T-helper 9 cell (primary cell): ENCODE data around the gene ZNF687.

Experiments
- DNase-seq: peaks from one replicate; pipeline ENCODE4 v3.0.0-alpha.2; 2020

Gene ZNF687

GRCh38 chr1:151314137-151314875 is 32.2 kb downstream of the ZNF687 start:
- DNase-seq, result no peak

DNA sequence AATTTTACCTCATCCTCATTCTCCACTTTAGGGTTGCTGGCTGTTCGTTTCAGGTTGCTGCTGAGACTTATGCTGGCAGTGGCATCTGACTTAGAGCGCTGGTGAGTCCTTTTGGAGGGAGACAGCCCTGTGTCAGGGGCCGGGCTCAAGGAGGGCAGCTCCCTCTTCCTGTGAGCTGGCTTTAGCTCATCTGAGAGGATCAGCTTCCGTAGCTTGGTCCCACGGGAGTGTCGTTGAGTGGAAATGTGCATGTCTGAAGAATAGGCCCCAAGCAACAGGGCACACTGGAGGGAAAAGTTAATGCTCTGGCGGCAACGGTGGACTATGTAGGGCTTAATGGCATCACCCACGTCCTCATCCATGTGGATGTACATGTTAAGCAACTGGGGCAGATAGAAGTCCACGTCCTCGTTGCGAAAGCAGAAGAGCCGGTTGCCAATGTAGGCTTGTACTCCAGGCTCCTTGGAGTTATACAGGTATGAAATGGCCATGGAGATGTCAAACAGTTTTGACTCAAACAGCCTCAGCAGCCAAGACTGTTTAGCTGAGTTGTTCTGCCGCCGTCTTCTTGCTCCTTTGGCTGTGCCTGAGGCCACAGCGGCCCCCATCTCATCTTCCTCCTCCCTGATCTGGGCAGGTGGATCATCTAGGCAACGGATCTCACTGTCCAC is 33.6 kb downstream of the ZNF687 start:
- DNase-seq, result no peak

GRCh38 chr1:151318975-151319374 is 36.9 kb downstream of the ZNF687 start:
- DNase-seq, result no peak

- DNase-seq, result no peak
Measured at GRCh38 chr1:151324390-151324930, 42.4 kb downstream of the ZNF687 start.

- DNase-seq, result no peak
Measured at GRCh38 chr1:151325231-151325630, 43.1 kb downstream of the ZNF687 start.

DNA sequence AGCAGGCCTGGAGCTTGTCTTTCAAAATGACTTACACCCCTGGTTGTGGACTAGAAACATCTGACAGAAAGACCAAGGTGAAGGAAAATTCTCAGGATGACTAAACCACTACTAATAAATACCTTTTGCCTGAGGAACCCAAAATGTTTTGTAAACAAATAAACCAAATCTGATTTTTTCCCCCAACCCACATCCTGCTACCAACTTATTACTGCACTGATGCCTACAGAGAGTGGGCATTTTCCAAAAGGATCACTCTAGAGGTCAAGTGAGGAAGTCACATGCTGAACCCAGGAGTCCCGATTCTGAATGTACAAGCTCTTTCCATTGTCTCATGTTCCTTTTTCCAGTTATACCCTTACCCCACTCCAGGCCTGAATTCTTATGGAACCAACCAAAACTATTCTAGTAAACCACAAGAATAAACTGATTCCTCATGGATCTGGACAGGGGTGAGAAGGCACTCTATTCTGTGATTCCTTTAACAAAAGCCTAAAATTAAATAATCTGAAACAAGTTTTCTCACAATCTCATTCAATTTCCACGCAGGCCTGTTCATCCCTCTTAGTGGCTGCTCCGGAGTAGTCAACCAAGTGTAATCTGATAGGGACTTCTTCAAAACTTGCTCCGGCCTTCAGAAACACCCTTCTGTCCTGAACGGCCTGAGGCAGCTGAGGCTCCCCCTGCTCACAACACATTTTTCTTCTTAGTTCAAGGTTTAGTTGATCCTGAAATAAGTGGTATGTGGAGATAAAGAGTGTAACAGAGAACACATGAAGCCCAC is 43.7 kb downstream of the ZNF687 start:
- no peak for DNase-seq

DNA sequence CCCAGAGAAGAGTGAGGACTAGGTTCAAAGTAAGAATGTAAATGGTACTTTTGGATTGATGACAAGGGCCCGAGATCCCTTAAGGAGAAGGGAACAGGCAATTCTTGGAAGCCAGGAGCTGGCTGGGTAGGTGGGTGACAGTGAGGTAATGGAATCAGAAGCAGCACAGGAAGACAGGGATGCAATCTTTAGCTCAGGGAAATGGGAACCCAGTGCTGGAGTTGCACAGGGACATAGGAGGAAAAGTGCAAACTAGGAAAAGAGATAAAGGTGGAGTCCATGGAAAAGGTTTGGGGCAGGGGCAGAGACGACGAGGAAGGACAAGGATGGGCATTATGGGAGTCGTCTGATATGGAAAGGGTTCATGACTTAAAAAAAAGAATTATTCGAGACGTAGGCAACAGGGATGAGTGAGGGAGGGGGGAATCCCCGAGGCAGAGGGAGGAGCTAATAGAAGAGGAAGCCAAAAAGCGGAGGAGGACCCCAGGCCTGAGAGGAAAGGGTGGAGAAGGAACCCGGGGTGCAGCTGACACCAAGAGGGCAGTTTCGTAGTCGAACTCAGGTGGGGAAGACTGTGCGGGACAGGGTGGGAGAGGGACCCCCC is 44.6 kb downstream of the ZNF687 start:
- DNase-seq, result peak; percentile 36

DNA sequence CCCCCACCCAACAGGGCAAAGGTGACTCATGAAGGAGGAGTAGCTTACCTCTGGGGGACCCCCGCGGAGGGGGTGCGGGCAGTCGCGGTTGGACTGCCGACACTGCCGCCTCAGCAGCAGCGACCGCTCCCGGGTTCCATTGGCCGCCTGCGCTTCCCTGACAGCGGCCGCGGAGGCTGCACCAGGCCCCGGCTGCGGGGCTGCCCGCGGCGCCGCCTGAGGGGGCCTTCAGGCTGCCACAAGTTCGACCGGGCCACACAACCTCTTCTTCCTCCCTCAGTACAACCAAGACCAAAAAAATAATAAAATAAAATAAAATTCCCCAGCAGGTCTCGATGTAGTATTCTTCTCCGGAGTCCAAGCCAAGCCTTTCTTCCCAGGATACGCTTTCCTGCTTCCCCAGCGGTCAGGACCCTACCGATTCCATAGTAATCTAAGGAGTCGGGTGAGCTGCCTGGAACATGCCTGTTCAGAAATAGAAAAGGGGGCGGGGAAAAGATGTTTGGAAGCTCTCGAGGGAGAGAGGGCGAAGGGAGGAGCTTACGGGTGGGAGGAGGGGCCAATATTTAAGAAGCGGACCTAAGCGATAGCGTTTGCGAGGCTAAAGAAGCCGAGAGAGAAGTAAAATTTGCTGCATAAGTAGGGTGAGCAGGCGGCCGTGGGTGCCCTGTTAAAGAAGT is 45.3 kb downstream of the ZNF687 start, which contains the start of gene PI4KB:
Gene PI4KB (minus strand): TSS at position 194 of the 680 bp plus-strand sequence. CDS start 10,935 bp downstream, outside the sequence.
- peak; percentile 76 for DNase-seq

GRCh38 chr1:151327903-151328674 is 46.0 kb downstream of the ZNF687 start:
- no peak for DNase-seq

- DNase-seq, result no peak
Measured at GRCh38 chr1:151334822-151335221, 52.7 kb downstream of the ZNF687 start.

DNA sequence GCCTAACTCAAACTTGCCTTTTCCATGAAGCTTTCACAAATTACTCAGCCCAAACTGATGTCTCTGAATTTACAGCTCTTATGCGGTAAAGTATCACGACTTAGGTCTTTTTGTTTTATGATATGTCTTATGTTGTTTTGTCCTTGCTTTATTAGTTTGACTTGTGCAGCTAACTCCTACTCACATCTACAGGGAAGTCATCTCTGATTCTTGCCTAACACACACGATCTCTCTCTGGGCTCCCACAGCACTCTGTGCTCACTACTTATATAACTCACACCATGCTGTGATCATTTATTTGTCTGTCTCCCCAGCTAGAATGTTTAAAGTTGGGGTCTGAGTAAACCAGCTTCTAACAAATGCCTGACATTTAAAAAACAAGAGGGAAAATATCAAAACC is 54.5 kb downstream of the ZNF687 start:
- DNase-seq, result no peak

GRCh38 chr1:151340870-151341754 is 59.0 kb downstream of the ZNF687 start:
- peak; percentile 9 for DNase-seq
